HG03378 (cell line): ENCODE data around the gene DCT.
"Not testable (repeated sequence)": the region's sequence is repeated elsewhere in the genome, so short reads cannot be mapped to it uniquely, and the experiment has no call there.

Experiments used
- ATAC-seq: cut with Tn5 transposase; IDR thresholded peaks from one replicate; pipeline ENCODE4 v1.9.1; 2021; ENCODE audit warnings: mild to moderate bottlenecking, moderate library complexity; ENCODE audit not compliant: unreplicated experiment

DCT gene

DNA sequence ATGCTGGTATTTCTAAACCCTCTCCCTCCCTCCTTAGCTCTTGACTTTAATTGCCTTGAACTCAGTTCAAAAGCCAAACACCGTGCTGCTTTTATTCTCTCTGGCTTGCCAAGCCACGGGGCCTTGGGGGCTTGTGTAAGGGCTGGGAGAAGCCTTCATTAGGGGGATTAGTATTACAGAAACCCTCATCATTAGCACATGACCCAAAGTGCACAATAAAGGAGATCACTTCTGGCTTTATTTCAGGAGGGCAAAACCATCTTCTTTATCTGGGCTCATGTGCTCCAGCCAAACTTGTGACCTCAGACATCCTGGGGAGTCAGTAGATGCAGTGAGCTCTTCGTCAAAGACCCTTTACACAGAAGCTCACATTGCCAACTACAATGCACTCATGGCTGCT, at the start of gene DCT:
TSS of gene DCT (minus strand) at position 67 of the 400 bp plus-strand sequence. CDS start 427 bp downstream, outside the sequence.
- ATAC-seq, result no peak

GRCh38 chr13:94526956-94527355, 47.5 kb upstream of the DCT start:
- ATAC-seq, result not testable (repeated sequence)

- no peak for ATAC-seq
Observed at GRCh38 chr13:94525781-94526180, 46.3 kb upstream of the DCT start.

GRCh38 chr13:94524407-94524806, 44.9 kb upstream of the DCT start:
- no peak for ATAC-seq

DNA sequence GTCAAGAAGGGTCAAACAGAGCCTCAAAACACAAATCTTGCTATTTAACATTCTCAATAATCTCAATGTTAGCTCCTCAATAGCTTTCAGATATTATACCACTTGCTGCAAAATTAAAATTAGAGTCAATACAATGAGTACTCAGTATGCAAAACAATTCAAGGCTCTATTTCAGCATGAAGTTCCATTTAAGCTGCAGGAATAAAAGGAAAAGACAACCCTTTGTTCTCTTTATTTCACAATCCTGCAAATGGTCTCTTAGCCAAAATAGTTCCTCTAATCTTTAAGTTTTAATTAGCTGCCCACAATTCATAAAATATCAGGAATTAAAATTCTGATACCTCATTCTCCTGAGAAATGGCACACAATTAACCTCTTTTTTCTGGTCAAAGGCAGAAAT, 40.5 kb upstream of the DCT start:
- ATAC-seq, result no peak

- ATAC-seq, result no peak
Observed at GRCh38 chr13:94516456-94516855, 37.0 kb upstream of the DCT start.

DNA sequence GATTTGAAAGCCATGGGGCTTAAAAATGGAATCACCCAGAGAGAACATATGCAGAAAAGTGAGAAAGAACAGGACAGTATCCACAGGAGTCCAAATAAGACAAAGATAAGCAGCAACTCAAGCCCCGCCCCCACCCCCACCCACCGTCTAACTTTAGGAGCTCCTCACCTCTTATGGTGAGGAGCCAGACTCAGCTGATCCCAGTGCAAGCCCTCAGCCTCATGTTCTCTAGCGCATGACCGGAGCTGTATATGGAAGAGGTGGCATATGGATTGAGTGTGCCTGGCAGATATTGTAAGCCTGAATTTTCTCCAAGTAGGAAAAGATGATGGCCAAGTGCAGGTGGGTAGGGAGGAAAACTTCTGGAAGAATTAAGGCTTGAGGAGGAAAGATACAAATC, 36.4 kb upstream of the DCT start:
- no peak for ATAC-seq

GRCh38 chr13:94515374-94515773, 35.9 kb upstream of the DCT start:
- no peak for ATAC-seq

- ATAC-seq, result no peak
Observed at GRCh38 chr13:94513026-94513425, 33.5 kb upstream of the DCT start.

DNA sequence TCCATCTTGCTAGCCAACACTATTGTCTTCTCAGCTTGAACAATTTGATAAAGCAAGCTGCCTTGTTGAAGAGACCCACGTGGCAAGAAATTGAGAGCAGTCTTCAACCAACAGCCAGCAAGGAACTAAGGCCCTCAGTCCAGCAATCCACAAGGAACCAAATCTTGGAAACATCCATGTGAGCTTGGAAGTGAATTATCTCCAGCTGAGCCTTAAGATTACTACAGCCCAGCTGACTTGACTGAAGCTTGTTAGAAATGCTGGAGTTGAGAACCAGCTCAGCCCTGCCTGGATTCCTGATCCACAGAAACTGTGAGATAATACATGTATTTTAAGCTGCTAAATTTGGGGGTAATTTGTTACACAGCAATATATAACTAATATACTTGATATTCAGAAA, 26.2 kb upstream of the DCT start:
- ATAC-seq, result no peak

GRCh38 chr13:94503851-94504250, 24.4 kb upstream of the DCT start:
- no peak for ATAC-seq

- not testable (repeated sequence) for ATAC-seq
Observed at GRCh38 chr13:94498831-94499230, 19.3 kb upstream of the DCT start.

DNA sequence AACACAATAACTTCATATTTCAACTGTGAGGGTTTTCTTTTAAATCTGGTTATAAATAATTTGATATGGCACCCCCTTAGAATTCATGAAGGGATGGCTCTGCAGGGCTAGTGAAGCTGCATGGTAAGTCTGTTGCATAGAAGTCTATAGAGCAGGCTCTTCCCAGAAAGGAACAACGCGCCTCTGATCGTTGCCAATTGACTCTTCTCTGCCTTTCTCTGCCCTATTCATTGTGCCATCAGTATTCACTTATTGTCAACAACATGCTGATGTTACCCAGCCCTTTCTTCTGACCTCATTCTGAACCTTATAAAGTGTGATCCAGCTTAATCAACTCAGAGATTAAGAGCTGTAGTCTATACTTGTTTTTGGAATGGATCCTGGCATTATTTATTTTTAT, 16.3 kb upstream of the DCT start:
- no peak for ATAC-seq

GRCh38 chr13:94494026-94494425, 14.5 kb upstream of the DCT start:
- ATAC-seq, result no peak

GRCh38 chr13:94487043-94487442, 7.6 kb upstream of the DCT start:
- no peak for ATAC-seq

DNA sequence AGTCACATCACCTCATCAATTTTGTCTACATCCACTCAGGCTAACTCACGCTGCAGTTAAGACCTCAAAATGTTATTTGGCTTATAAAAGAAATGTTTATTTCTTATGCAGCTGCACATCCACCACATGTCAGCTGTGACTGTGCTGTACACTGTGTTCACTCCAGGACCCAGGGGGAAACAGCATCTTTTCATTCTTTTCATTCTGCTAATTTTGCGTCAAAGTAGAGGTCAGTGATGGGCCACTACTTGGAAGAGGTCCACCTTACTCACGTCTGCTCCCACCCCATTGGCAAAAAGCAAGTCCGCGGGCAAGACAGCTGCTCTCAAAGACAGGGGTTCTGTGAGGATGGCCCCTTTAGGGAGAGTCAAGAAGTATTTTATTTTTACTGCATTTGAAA, 4.5 kb upstream of the DCT start:
- ATAC-seq, result no peak

DNA sequence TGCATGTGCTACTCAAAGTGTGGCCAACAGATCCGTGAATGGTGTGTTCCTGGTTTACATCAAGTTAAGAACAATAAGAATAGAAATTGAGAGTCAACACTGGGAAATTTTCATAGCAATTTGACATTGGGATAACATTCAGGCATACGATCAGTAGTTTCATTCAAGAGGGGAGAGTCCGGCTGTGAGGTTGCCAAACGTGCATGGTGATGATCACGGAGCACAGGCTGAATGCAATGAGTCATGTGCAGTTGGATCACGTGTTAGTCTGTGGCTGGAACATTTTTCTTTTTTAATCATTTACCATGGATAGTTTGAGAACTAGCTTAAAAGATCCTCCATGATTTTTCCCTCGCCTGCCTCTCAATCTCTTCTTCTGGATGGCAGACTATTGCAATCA, 2.5 kb upstream of the DCT start:
- ATAC-seq, result no peak

GRCh38 chr13:94480672-94481145, 1.2 kb upstream of the DCT start:
- no peak for ATAC-seq

- no peak for ATAC-seq
Observed at GRCh38 chr13:94478913-94479312, 569 bp downstream of the DCT start.

DNA sequence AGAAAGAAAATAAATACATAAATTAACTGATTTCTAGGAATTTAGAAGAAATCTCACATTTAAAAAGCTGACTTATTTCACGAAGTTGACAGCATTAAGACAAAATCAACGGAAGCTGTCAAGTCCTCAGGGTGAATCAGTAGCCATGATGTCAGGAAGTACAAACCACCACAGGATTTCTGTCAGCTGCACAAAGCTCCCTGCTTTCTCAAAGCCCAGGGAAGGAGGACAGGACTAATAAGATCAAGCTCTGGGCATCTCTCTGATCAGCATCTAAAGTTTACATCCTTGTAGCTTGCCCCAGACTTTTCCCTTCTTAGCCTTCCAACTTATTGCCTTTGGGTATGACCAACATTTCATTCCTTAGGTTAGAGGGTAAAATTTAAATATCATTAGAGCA, 9.4 kb downstream of the DCT start:
- ATAC-seq, result no peak

GRCh38 chr13:94464771-94465170, 14.7 kb downstream of the DCT start:
- no peak for ATAC-seq

GRCh38 chr13:94462670-94463069, 16.8 kb downstream of the DCT start:
- no peak for ATAC-seq

- ATAC-seq, result no peak
Observed at GRCh38 chr13:94459116-94459515, 20.4 kb downstream of the DCT start.

GRCh38 chr13:94455414-94455813, 24.1 kb downstream of the DCT start:
- ATAC-seq, result no peak
